Right ventricle myocardium inferior (tissue), 1 donor: ENCODE results near the gene MAPK1IP1L. TPM values are rescaled to one million over a fixed set of nuclear protein-coding genes. Genes with fewer than 3 reads are reported as not detected.
"Not testable (repeated sequence)": the region's sequence is repeated elsewhere in the genome, so short reads cannot be mapped to it uniquely, and the experiment has no call there.

Experiments
- ATAC-seq: fragments of 200-7000 bp; cut with Tn5 transposase; one replicate; pipeline ENCODE4 v1.9.1; 2020; ENCODE audit warnings: mild to moderate bottlenecking, moderate library complexity
- DNase-seq: peaks from one replicate; pipeline ENCODE4 v3.0.0; 2021; ENCODE audit errors: missing footprints
- intact Hi-C: fragments of 100-400 bp; cut with DNase I; formaldehyde crosslinking; loops from one replicate; pipeline ENCODE4 v1.11.0; 2022
- long read RNA-seq: library from polyadenylated mRNA; unstranded; transcript quantifications from one replicate; pipeline ENCODE4 v2.0.0, GENCODE V29; 2021
- total RNA-seq: library from RNA; stranded (reverse); fragmentation: NEBNext Ultra II Directional; extraction: Animal tissue kit (Norgen Biotek cat#: 25700); gene quantifications from one replicate; pipeline ENCODE4 v1.2.1, GENCODE V29; 2021
- donor health status: DM: no; HTN: yes; CAD: no; lungs with severe emphysema.

Gene MAPK1IP1L
- total RNA-seq = 65.0 TPM
- long read RNA-seq, partial matches to known transcripts = 12 of 60 reads
- long read RNA-seq, other reads (novel, unspliced or antisense) = 48 of 60 reads

- intact Hi-C loops = loop anchor here (1.0 to 10.0 kb wide), 3 partner anchors 24 to 223 kb away; partner anchors contain the start of genes FBXO34, SOCS4 and WDHD1
- ATAC-seq (peak; percentile 98), DNase-seq (peak; percentile 95)
Measured at GRCh38 chr14:55051423-55052268, at the start of gene MAPK1IP1L. Gene MAPK1IP1L (plus strand): TSS chr14:55051647. CDS start chr14:55061684, 10,037 bp downstream.

GRCh38 chr14:55005071-55005470 is 46.4 kb upstream of the MAPK1IP1L start:
- intact Hi-C loops = no loop called here

GRCh38 chr14:55015006-55015405 is 36.4 kb upstream of the MAPK1IP1L start:
- ATAC-seq (no peak), DNase-seq (no peak)
- intact Hi-C loops = no loop called here

More at GRCh38 chr14:55005071-55005470, 46.4 kb upstream of the MAPK1IP1L start:
- no peak for ATAC-seq
- no peak for DNase-seq

GRCh38 chr14:55019968-55020554 is 31.4 kb upstream of the MAPK1IP1L start:
- intact Hi-C loops = no loop called here
- DNase-seq = no peak
- ATAC-seq = no peak

GRCh38 chr14:55024365-55024764 is 27.1 kb upstream of the MAPK1IP1L start:
- DNase-seq, intact Hi-C loops, ATAC-seq: not testable (repeated sequence)

- intact Hi-C loops = no loop called here
- DNase-seq = no peak
- ATAC-seq = no peak
Measured at GRCh38 chr14:55025948-55026347, 25.5 kb upstream of the MAPK1IP1L start.

- no peak for ATAC-seq
- intact Hi-C loops = no loop called here
- DNase-seq = no peak
Measured at GRCh38 chr14:55026441-55026792, 25.0 kb upstream of the MAPK1IP1L start.

GRCh38 chr14:55026793-55027561 is 24.5 kb upstream of the MAPK1IP1L start, which contains the start of the genes SOCS4 and WDHD1:
Gene SOCS4 (plus strand): TSS chr14:55027236. CDS start chr14:55043042, 15,806 bp downstream.
Gene WDHD1 (minus strand): TSS chr14:55027099. CDS start chr14:55026787, 312 bp downstream.
- ATAC-seq (peak; percentile 99), DNase-seq (peak; percentile 97)
- intact Hi-C loops = loop anchor here (1.0 kb wide), 1 partner anchor 24 kb away; the partner anchor contains the start of gene MAPK1IP1L

GRCh38 chr14:55028066-55028465 is 23.4 kb upstream of the MAPK1IP1L start:
- intact Hi-C loops = no loop called here
- DNase-seq (no peak), ATAC-seq (no peak)

- ATAC-seq (no peak), DNase-seq (no peak)
- intact Hi-C loops = no loop called here
Measured at GRCh38 chr14:55028476-55028875, 23.0 kb upstream of the MAPK1IP1L start.

GRCh38 chr14:55031190-55031589 is 20.3 kb upstream of the MAPK1IP1L start:
- intact Hi-C loops = no loop called here
- DNase-seq (no peak), ATAC-seq (no peak)

GRCh38 chr14:55037995-55038394 is 13.5 kb upstream of the MAPK1IP1L start:
- intact Hi-C loops = not testable (repeated sequence)

GRCh38 chr14:55038708-55039107 is 12.7 kb upstream of the MAPK1IP1L start:
- DNase-seq (no peak), ATAC-seq (no peak)
- intact Hi-C loops = no loop called here

More at GRCh38 chr14:55037995-55038394, 13.5 kb upstream of the MAPK1IP1L start:
- not testable (repeated sequence) for DNase-seq, ATAC-seq

- intact Hi-C loops = no loop called here
- ATAC-seq (no peak), DNase-seq (no peak)
Measured at GRCh38 chr14:55043528-55043927, 7.9 kb upstream of the MAPK1IP1L start.

- intact Hi-C loops = no loop called here
- DNase-seq (no peak), ATAC-seq (no peak)
Measured at GRCh38 chr14:55045087-55045486, 6.4 kb upstream of the MAPK1IP1L start.

- no peak for ATAC-seq
- DNase-seq = no peak
- intact Hi-C loops = no loop called here
Measured at GRCh38 chr14:55047301-55048053, 4.0 kb upstream of the MAPK1IP1L start.

GRCh38 chr14:55048900-55049436 is 2.5 kb upstream of the MAPK1IP1L start:
- no peak for DNase-seq
- intact Hi-C loops = no loop called here
- no peak for ATAC-seq

- DNase-seq = no peak
- ATAC-seq = no peak
- intact Hi-C loops = loop anchor here (1.0 to 10.0 kb wide), 3 partner anchors 24 to 224 kb away; partner anchors contain the start of genes FBXO34, SOCS4 and WDHD1
Measured at GRCh38 chr14:55051165-55051422, 353 bp upstream of the MAPK1IP1L start.
